HG03442 (cell line): ENCODE data around the gene SMG1.
"Not testable (repeated sequence)": the region's sequence is repeated elsewhere in the genome, so short reads cannot be mapped to it uniquely, and the experiment has no call there.

Source experiments
- ATAC-seq: cut with Tn5 transposase; IDR thresholded peaks from one replicate; pipeline ENCODE4 v1.9.1; 2021; ENCODE audit warnings: mild to moderate bottlenecking, moderate library complexity; ENCODE audit not compliant: unreplicated experiment

The SMG1 gene

DNA sequence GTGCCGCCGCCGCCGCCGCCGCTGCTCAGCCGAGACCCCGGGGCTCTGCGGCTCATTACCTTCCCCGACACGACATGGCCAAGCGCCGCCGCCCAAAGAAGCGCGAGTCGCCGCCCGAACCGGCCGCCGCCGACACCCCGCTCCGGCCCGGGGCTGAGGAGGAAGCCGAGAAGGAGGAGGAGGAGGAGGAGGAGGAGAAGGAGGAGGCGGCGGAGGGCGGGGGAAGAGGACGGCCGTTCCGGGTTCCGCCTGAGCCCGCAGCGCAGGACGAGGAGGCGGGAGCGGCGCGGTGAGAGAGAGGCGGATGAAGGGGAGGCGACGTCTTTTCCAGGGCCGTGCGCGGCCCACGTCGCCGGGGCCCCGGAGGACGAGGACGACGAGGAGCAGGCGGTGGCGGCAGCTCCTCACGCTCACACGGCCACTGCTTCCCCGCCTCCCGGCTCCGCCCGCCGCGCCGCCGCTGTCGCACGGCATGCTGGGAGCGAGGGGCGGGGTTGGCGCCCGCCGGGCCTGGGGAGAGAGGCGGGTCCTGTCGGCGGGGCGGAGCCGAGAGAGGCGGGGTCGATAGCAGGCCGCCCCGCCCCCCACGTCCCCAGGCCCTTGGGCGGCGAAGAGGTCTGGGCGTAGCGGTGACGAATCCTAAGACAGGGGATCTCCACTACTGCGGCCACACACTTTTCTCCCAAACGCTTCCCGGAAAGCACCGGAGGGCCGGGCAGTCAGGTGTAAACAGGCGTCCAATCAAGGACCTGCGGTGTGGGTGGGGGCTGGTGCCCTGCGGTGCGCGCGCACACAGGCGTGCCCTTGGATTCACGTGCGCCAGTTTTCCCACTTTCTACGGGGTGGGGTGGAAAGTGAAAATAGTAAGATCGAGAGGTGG lies at the start of gene SMG1:
Gene SMG1 (minus strand): TSS at position 423 of the 880 bp plus-strand sequence. CDS start 367 bp downstream, at position 56.
- ATAC-seq: peak; percentile 88

DNA sequence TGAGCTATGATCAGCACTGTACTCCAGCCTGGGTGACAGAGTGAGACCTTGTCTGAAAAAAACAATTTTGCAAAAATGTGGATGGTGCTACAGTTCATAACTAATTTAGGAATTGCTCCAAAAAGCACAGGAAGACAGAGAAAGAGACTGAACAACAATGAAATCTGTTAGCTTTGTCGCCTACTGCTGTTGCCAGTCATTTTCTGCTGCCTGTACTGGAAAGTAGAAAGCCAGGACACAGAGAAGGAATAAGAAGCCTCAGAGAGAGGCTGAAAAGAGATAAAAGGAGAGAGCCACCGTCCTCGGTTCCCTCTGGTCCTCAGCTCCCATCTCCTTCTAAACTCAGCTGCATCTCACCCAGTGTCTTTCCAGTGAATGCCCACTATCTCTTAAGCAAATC lies 48.9 kb upstream of the SMG1 start:
- ATAC-seq: no peak

DNA sequence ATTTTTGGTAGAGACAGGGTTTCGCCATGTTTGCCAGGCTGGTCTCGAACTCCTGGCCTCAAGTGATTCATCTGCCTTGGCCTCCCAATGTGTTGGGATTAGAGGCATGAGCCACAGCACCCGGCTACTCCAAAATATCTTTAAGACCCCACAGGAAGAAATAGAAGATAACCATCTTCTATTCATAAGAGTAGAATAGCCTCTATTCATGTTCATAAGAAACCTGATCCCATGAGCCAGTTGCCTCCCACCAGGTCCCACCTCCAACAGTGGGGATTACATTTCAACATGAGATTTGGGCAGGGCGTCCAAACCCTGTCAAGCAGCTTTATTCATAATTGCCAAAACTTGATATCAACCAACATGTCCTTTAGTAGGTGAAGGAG lies 43.6 kb upstream of the SMG1 start:
- ATAC-seq: no peak

DNA sequence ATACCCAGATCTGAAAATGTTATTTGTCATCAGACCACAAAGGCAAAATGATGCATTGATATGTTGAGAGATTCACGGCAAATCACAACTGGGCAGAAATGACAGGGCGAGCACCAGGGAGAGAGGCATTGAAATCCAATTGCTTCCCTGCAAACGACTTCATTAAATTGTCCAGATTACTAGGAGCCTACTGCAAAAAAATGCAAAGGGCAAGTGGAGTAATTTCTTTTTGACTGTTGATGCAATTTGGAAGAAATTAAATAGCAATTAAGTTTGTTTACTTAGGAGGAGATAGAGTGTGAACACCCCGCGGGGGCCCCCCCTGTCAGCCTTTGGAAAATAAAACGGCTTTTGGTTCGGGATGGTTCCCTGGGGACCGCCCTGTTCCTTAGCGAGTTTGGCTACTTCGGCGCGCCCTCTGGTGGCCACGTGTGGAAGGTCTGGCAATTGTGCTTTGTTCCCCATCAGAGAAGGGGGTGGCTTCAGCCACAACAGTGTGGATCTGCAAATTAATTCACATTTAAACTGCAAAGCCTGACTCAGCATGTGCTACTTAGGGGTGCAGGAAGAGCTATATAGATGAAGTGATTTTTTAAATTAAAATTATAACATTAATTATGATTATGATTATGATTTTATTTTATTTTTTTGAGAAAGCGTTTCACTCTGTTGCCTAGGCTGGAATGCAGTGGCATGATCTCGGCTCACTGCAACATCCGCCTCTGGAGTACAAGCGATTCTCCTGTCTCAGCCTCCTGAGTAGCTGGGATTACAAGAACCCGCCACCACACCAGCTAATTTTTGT lies 43.0 kb upstream of the SMG1 start:
- no peak for ATAC-seq

DNA sequence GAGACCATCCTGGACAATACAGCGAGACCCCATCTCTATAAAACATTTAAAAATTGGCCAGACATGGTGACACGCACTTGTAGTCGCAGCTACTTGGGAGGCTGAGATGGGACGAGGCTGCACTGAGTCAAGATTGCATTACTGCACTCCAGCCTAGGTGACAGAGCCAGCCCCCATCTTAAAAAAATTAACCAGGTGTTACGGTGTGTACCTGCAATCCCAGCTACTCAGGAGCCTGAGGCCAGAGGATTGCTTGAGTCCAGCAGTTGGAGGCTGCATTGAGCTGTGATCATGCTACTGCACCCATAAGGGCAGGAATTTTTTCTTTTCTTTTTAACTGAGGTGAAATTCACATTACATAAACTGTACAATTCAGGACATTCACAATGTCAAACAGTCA lies 40.6 kb upstream of the SMG1 start:
- ATAC-seq: no peak

DNA sequence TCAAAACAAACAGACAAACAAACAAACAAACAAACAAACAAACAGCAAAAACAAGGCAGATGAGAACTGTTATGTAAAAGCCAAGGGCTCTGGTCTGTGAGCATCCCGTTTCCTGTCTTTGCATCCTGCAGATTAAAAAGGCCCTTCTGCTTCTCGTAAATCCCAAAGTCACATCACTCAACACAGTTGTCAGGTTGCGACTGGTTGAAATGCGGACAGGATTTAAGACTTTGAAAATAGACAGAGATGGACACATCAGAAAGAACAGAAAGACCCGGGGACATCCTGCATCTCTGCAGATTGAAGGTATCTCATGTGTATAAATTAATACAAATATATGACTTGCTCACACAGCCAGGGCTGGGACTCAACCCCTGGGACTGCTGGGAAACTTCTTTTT lies 39.3 kb upstream of the SMG1 start:
- ATAC-seq: no peak

DNA sequence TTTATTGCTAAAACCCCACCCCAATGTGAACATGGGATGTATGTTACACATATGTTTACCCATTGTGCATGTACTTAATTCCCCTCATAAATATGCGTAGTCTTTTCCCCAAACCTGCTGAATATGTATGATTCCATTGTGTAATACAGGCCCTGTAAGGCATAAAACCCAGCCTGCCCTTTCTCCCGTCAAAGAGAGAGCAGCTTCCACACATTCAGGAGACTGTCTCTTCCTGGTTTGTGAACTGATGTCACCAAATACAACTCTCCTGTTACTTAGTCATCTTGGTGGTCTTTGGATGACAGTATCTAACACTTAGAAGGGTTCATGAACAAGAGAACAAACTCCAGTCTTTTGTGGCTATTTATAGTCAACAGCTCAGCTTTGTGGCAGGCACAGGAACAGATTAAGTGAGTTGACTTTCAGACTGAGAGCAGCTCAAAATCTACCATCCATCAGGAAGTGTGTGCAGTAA lies 32.9 kb upstream of the SMG1 start:
- no peak for ATAC-seq

DNA sequence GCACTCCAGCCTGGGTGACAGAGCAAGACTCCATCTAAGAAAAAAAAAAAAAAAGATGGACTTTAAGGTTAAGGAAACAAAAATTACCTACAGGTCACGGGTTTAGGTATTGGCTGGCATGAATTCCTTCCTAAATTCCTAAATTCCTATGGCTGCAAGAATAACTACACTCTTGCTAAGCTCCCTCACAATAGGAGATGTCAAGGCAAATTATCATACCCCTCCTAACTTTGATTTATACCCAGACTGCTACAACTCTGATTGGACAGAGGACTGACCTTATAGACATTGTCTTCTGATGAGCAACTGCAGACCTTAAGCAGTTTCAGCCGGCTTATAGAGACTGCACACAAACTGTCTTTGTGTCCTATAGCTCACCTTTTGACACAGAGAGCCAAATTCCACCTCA lies 32.4 kb upstream of the SMG1 start:
- ATAC-seq: no peak

DNA sequence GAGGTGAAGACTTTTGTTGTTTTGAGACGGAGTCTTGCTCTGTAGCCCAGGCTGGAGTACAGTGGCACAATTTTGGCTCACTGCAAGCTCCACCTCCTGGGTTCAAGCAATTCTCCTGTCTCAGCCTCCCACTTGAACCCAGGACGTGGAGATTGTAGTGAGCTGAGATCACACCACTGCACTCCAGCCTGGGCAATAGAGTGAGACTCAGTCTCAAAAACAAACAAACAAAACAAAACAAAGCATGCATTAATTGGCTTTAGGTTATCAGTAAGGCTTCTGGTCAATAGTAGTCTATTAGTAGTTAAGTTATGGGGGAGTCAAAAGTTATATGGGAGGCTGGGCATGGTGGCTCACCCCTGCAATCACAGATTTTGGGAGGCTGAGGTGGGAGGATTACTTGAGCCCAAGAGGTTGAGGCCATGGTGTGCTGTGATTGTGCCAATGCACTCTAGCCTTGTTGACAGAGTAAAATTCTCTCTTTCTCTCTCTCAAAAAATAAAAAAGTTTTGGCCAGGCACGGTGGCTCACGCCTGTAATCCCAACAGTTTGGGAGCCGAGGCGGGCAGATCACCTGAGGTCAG lies 30.5 kb upstream of the SMG1 start:
- not testable (repeated sequence) for ATAC-seq

DNA sequence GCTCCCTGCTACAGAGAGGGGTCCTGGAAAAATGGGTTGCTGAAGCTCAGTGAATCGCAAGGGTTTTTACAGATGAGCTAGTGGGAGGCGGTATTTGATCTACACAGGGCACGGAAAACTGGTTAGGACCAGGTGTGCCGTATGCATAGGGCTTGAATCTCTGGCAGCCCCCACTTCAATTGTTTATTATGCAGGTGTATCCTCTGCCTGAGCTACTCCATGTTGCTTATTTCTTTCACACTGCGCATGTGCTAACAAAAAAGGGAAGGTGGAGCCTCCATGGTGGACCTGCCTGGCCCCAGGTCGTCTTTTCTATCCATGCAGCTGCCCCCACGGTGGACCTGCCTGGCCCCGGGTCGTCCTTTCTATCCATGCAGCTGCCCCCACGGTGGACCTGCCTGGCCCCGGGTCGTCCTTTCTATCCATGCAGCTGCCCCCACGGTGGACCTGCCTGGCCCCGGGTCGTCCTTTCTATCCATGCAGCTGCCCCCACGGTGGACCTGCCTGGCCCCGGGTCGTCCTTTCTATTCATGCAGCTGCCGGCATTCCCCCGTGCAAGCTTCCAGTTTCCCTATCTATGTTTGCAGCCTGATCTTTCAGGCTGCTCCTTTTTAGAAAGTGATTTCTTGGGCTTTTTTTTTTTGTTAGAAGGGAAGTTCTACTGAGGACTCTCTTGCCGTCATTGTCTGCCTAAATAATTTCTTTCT lies 29.8 kb upstream of the SMG1 start:
- ATAC-seq: not testable (repeated sequence)

DNA sequence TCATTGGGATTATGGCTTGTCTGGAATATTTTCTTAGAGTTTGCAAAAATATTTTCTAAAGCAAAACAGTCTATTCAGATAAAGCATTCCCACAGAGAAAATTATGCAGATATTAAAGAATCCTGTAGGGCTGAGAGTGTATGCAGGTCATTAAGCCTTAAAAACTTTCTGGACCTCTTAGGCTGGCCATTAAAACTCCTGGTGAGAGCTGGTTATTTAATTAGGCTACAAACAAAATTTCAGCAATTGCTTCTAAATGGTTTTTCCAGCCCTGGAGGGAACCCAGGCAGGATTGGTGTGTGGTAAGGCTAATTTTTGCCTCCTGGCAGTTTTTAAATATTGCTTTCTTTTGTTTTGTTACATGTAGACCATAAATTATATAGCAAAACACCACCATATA lies 27.3 kb upstream of the SMG1 start:
- ATAC-seq: no peak

DNA sequence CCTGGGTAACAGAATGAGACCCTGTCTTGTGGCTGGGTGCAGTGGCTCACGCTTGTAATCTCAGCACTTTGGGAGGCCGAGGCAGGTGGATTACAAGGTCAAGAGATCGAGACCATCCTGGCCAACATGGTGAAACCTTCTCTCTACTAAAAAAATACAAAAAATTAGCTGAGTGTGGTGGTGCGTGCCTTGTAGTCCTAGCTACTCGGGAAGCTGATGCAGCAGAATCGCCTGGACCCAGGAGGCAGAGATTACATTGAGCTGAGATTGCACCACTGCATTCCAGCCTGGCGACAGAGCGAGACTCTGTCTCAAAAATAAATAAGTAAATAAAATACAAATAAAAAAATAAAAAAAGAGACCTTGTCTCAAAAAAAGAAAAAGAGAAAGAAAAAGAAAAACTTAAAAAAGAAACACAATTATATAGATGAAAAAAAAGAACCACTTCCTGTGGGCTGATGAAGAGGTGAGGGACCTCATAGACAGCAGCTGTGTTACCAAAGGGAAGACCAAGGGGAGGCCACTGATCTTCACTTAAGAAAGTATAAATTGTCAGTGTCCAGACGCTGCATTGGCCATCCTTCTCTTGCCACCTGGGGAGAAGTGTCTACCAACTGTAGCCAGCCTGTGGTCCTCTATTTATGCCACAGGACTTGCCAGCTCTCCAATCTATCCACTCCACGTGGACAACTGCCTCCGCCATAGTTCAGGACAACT lies 24.4 kb upstream of the SMG1 start:
- ATAC-seq: no peak

DNA sequence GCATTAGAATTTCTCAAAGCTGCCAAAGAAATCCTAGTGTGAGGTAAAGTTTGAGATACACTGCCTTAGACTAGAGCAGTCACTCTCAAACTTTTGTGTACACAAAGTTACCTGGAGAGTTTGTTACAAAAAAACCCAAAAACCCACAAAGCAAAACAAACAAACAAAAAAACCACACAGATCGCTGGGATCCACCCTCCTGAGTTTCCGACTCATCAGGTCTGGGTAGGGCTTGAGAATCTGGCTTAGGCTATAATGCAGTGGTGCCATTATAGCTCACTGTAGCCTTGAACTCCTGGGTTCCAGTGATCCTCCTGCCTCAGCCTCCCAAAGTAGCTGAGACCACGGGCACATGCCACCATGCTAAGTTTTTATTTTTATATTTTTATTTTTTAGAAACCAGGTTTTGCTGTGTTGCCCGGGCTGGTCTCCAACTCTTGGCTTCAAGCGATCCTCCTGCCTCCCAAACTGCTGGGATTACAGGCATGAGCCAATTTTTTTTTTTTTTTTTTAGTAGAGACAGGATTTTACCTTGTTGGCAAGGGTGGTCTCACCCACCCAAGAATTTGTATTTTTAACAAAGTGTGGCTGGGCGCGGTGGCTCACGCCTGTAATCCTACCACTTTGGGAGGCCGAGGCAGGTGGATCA lies 22.3 kb upstream of the SMG1 start:
- no peak for ATAC-seq

DNA sequence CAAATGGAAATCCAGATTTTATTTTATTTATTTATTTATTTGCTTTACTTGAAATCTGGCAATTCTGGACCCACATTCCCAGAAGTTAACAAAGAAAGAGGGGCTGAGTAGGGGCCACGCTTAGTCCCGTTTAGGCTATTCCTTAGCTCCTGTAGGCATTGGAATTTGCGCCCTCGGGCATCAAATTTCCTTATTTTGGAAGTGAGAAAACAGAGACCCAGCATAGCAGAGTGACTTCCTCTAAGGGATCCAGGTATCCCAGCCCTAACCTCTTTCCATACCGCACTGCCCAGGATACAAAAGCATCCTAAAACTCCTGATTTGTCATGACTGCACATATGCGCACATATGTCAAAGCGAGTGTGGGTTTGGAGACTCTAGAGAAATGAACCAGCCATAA lies 19.0 kb upstream of the SMG1 start:
- ATAC-seq: no peak

DNA sequence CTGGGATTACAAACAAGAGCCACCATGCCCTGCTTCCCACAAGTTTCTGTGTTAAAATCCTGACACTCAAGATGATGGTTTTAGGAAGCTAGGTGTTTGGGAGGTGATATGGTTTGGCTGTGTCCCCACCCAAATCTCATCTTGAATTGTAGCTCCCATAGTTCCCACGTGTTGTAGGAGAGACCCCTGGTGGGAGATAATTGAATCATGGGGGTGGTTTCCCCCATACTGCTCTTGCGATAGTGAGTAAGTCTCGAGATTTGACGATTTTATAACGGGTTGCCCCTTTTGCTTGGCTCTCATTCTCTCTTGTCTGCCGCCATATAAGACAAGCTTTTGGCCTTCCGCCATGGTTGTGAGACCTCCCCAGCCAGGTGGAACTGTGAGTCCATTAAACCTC lies 17.2 kb upstream of the SMG1 start:
- no peak for ATAC-seq

DNA sequence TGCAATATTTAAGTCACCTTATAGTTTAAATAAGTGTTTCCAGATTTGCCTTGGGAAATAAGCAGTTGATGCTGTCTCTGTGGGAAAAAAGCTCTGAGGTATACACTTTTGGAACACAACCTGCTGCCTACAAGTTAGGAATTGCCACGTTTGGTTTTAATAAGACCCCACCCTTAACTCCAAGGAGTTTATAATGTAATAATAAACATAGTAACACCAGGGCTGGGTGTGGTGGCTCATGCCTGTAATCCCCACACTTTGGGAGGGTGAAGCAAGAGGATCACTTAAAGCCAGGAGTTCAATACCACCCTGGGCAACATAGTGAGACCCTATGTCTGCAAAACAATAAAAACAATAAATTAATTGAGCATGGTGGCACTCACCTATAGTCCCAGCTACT lies 15.9 kb upstream of the SMG1 start:
- no peak for ATAC-seq

DNA sequence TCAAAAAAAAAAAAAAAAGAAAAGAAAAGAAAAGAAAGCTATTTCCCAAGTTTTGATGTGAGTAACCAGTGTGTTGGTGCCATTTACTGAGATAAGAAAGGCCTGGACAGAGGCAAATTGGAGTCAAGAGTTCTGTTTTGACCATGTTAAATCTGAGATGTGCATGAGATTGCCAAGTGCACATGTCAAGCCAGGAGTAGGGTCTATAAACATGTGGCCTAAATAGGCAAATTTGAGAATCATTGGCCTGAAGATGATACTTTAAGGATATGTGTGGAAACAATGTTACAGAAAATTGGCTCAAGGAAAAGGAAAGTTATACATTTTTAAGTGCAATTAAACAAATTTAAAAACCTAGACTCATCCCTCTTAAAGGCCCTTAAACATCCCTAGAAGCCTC lies 15.3 kb upstream of the SMG1 start:
- no peak for ATAC-seq

DNA sequence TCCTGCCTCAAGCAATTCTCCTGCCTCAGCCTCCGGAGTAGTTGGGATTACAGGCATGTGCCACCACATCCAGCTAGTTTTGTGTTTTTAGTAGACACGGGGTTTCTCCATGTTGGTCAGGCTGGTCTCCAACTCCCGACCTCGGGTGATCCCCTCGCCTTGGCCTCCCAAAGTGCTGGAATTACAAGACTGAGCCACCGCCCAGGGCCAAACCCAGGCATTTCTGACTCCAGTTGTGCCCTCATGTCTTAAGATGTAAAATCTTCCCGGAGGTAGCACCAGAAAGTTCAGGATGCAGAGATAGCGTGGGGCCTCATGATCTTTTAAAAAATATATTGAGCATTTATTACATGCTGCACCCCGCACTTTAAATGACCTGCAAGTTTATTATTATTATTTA lies 12.8 kb upstream of the SMG1 start:
- no peak for ATAC-seq

DNA sequence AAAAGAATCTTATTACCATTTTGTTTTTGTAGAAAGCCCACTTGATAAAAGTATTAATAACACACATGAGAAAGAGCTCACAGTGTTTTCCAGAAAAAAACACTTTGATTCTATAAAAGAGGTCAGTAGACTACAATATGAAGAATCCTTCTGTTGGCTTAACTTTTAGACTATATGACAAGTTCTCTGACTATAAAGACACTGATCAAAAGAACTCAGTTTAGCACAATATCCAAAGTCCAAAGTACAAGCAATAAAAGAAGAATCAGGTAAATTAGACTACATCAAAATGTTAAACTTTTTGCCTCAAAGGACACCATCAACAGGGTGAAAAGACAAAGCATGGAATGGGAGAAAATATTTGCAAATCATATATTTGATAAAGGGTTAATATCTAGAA lies 11.2 kb upstream of the SMG1 start:
- ATAC-seq: no peak
